K562 (cell line): ENCODE results near the gene GNAZ. TPM values are rescaled to one million over a fixed set of nuclear protein-coding genes. Genes with fewer than 3 reads are reported as not detected.

Source experiments
- ATAC-seq: fragments of 200-7000 bp; cut with Tn5 transposase; 3 replicates; pipeline ENCODE4 v1.9.1; 2020; ENCODE audit warnings: moderate library complexity
- BruUV-seq: library from RNA; stranded (reverse); fragments of 400-500 nt; replicated peaks from 2 replicates; lab custom pipeline; 2021; lab: Mats Ljungman, UMichigan
- CTCF ChIA-PET: fragments of 300-600 bp; formaldehyde crosslinking; extraction: SDS; loops from one replicate; lab custom pipeline; 2021; ENCODE audit warnings: low intra/inter-chr PET ratio; lab: Yijun Ruan, JAX
- POLR2A ChIA-PET: fragments of 300-600, 350-650 bp; sonication (Branson Sonifier 250); formaldehyde crosslinking; extraction: SDS; loops from one replicate; lab custom pipeline; 2021; ENCODE audit warnings: antibody characterized with exemption, inconsistent platforms; lab: Yijun Ruan, JAX
- DNase-seq, 4 experiments: peaks; one replicate each; pipeline versions ENCODE4 v3.0.0 to v3.0.0-alpha.2; 2011 to 2018; ENCODE audit warnings: low spot score in 3 of 4, mixed read lengths in 3 of 4; ENCODE audit errors: extremely low read depth in 1 of 4
- FAIRE-seq: peaks from 2 replicates; lab custom pipeline; 2011; peaks lifted over from hg19 to GRCh38; lab: Jason Lieb, UNC
- H2AFZ ChIP-seq: 2 replicates; pipeline ENCODE4 v1.6.0; 2011; ENCODE audit warnings: low read depth, low read length, control low read depth, inconsistent platforms
- H3K27ac ChIP-seq: fragments of 200-600 bp; 3 replicates; pipeline ENCODE4 v1.8.0; 2011; ENCODE audit warnings: low read depth, mild to moderate bottlenecking, control low read depth, inconsistent platforms, low read length, moderate library complexity, mixed read lengths; ENCODE audit errors: extremely low read depth
- H3K27me3 ChIP-seq, 2 experiments: fragments of 300-600 bp in 1 of 2; 2 replicates in 1 of 2; 3 replicates in 1 of 2; pipeline versions ENCODE4 v1.6.0 to v1.8.0; 2011; ENCODE audit warnings: inconsistent platforms in 2 of 2, low read length in 2 of 2, mild to moderate bottlenecking in 1 of 2, mixed read lengths in 1 of 2, moderate library complexity in 1 of 2; ENCODE audit not compliant: control insufficient read depth in 2 of 2, insufficient read depth in 2 of 2
- H3K36me3 ChIP-seq: fragments of 300-600 bp; 3 replicates; pipeline ENCODE4 v1.8.0; 2011; ENCODE audit warnings: mild to moderate bottlenecking, low read length, inconsistent platforms; ENCODE audit not compliant: control insufficient read depth, insufficient read depth
- H3K4me1 ChIP-seq, 2 experiments: fragments of 200-600 bp in 1 of 2; replicated peaks in 1 of 2; 2 replicates in 1 of 2; 3 replicates in 1 of 2; pipeline versions ENCODE4 v1.5.1 to v1.8.0; 2011; ENCODE audit warnings: inconsistent platforms in 2 of 2, low read length in 2 of 2, mild to moderate bottlenecking in 1 of 2, mixed read lengths in 1 of 2, moderate library complexity in 1 of 2; ENCODE audit not compliant: control insufficient read depth in 2 of 2, insufficient read depth in 2 of 2
- H3K4me2 ChIP-seq: 2 replicates; pipeline ENCODE4 v1.6.1; 2011; ENCODE audit warnings: low read length, control low read depth, inconsistent platforms, mixed read lengths; ENCODE audit not compliant: insufficient read depth
- H3K4me3 ChIP-seq: fragments of 200-600 bp; sonication (generic), shearing (Covaris generic); 2 replicates; pipeline ENCODE4 v1.5.1; 2016; ENCODE audit warnings: control low read depth, inconsistent platforms
- H3K79me2 ChIP-seq: fragments of 200-600 bp; 3 replicates; pipeline ENCODE4 v1.8.0; 2011; ENCODE audit warnings: low read length, inconsistent platforms; ENCODE audit not compliant: control insufficient read depth, insufficient read depth
- H3K9ac ChIP-seq, 2 experiments: 2 replicates each; pipeline versions ENCODE4 v1.6.0 to v1.6.1; 2011; ENCODE audit warnings: low read depth in 2 of 2, low read length in 2 of 2, control low read depth in 1 of 2, inconsistent platforms in 1 of 2, mild to moderate bottlenecking in 1 of 2, mixed read lengths in 1 of 2; ENCODE audit not compliant: insufficient read depth in 1 of 2
- H3K9me1 ChIP-seq: one replicate; pipeline ENCODE4 v1.6.0; 2011; ENCODE audit warnings: inconsistent platforms, mild to moderate bottlenecking, low read length, moderate library complexity; ENCODE audit not compliant: control insufficient read depth, insufficient read depth
- H3K9me3 ChIP-seq: replicated peaks from 2 replicates; pipeline ENCODE4 v1.5.1; 2011; ENCODE audit warnings: low read depth, low read length, inconsistent platforms; ENCODE audit not compliant: control insufficient read depth, insufficient read depth
- H4K20me1 ChIP-seq: replicated peaks from 2 replicates; pipeline ENCODE4 v1.6.1; 2011; ENCODE audit warnings: low read length, inconsistent platforms, mixed read lengths; ENCODE audit not compliant: control insufficient read depth, insufficient read depth
- CHD2 ChIP-seq: IDR thresholded peaks from 2 replicates; pipeline ENCODE4 v1.6.1; 2011; ENCODE audit warnings: low read depth, low read length
- GABPA ChIP-seq: fragments of 200-800 bp; sonication (Bioruptor generic); conservative IDR thresholded peaks from 2 replicates; pipeline ENCODE4 v1.6.1; 2016; ENCODE audit warnings: low read depth, missing genetic modification characterization, missing compliant biosample characterization
- HCFC1 ChIP-seq: IDR thresholded peaks from 2 replicates; pipeline ENCODE4 v1.6.1; 2012; ENCODE audit warnings: low read depth, low read length, improper control_type of control experiment
- JUN ChIP-seq, 2 experiments: sonication (generic) in 1 of 2; formaldehyde crosslinking in 1 of 2; IDR thresholded peaks; 2 replicates each; pipeline versions ENCODE4 v1.6.1 to v1.8.0; 2012 to 2022; ENCODE audit warnings: borderline replicate concordance in 2 of 2, mild to moderate bottlenecking in 2 of 2, improper control_type of control experiment in 1 of 2, low read depth in 1 of 2, low read length in 1 of 2, missing genetic modification reagents in 1 of 2
- MED1 ChIP-seq: sonication (generic); formaldehyde crosslinking; IDR thresholded peaks from 2 replicates; pipeline ENCODE4 v1.8.1; 2023; ENCODE audit warnings: missing genetic modification reagents, borderline replicate concordance
- MYC ChIP-seq, 2 experiments: fragments of 250-450 bp in 1 of 2; sonication (Bioruptor Pico) in 1 of 2; IDR thresholded peaks; 2 replicates each; pipeline versions ENCODE4 v1.5.1 to v1.6.1; 2012 to 2021; ENCODE audit warnings: low read depth in 2 of 2, borderline replicate concordance in 1 of 2, improper control_type of control experiment in 1 of 2, low read length in 1 of 2, mild to moderate bottlenecking in 1 of 2, moderate library complexity in 1 of 2
- WGBS: fragments of 100-300 bp; shearing (Covaris generic); methylation state at CpG from one replicate; pipeline ENCODE4 v1.1.6; 2016; ENCODE audit warnings: low coverage, mixed read lengths; ENCODE audit not compliant: insufficient coverage; ENCODE audit errors: missing lambda C conversion rate; 5-methylcytosine and 5-hydroxymethylcytosine counted together
- in situ Hi-C: fragments of 300-500 bp; cut with MboI; formaldehyde crosslinking; loops from 4 replicates; pipeline ENCODE4 v1.15.0; 2018; ENCODE audit warnings: inconsistent platforms, mixed read lengths
- intact Hi-C: fragments of 100-400 bp; cut with micrococcal nuclease; formaldehyde crosslinking; loops from 2 replicates; pipeline ENCODE4 v1.14.2; 2022
- polyA plus RNA-seq, 8 experiments: library from polyadenylated mRNA; depleted of rRNA in 4 of 8; stranded (reverse) in 5 of 8; unstranded in 3 of 8; fragments of >200 nt; fragmentation: Nextera tagmentation in 2 of 8; fragmentation: Illumina TruSeq in 1 of 8; extraction: Ambion mirVana in 2 of 8; extraction: Trizol in 1 of 8; gene quantifications; 2 replicates each; pipeline versions ENCODE4 v1.2.1 to v1.2.3, GENCODE V29; 2011 to 2014; ENCODE audit warnings: inconsistent platforms in 1 of 8, missing spikeins in 1 of 8
- total RNA-seq, 7 experiments: library from RNA; depleted of rRNA in 6 of 7; stranded (reverse); fragments of >200 nt in 6 of 7; fragmentation: Illumina TruSeq in 2 of 7; extraction: Trizol in 2 of 7; gene quantifications; 2 replicates each; pipeline versions ENCODE4 v1.2.1 to v1.2.3, GENCODE V29; 2011 to 2021; ENCODE audit warnings: low replicate concordance in 1 of 7
- TF ChIP-seq, protein P1 (sequence below): sonication (generic); formaldehyde crosslinking; IDR thresholded peaks from 2 replicates; pipeline ENCODE4 v1.8.1; 2023; ENCODE audit warnings: mild to moderate bottlenecking, missing genetic modification reagents
- TF ChIP-seq, protein P2 (sequence below): sonication (generic); formaldehyde crosslinking; IDR thresholded peaks from 2 replicates; pipeline ENCODE4 v1.8.1; 2023; ENCODE audit warnings: mild to moderate bottlenecking, missing genetic modification reagents, moderate library complexity
- TF ChIP-seq, protein P3 (sequence below), 2 experiments: fragments of 450-650 bp in 1 of 2; sonication (generic) in 1 of 2; formaldehyde crosslinking; conservative IDR thresholded peaks; 2 replicates each; pipeline versions ENCODE4 v1.4.0 to v1.8.1; 2020 to 2022; ENCODE audit warnings: mild to moderate bottlenecking in 1 of 2, missing genetic modification reagents in 1 of 2
- TF ChIP-seq, protein P4 (sequence below), 2 experiments: fragments of 450-650 bp in 1 of 2; sonication (generic) in 1 of 2; formaldehyde crosslinking in 1 of 2; IDR thresholded peaks in 1 of 2; conservative IDR thresholded peaks in 1 of 2; 2 replicates each; pipeline versions ENCODE4 v1.6.1 to v1.8.1; 2016 to 2023; ENCODE audit warnings: mild to moderate bottlenecking in 2 of 2, moderate library complexity in 2 of 2, inconsistent platforms in 1 of 2, missing genetic modification reagents in 1 of 2

GNAZ gene
- total and polyA plus RNA-seq, 9 of the 15 experiments (the other 6 are each of a cell fraction or from before 2014, with no cell fraction given) = 0.04 to 0.22 (median 0.13) TPM; not detected in 3

DNA sequence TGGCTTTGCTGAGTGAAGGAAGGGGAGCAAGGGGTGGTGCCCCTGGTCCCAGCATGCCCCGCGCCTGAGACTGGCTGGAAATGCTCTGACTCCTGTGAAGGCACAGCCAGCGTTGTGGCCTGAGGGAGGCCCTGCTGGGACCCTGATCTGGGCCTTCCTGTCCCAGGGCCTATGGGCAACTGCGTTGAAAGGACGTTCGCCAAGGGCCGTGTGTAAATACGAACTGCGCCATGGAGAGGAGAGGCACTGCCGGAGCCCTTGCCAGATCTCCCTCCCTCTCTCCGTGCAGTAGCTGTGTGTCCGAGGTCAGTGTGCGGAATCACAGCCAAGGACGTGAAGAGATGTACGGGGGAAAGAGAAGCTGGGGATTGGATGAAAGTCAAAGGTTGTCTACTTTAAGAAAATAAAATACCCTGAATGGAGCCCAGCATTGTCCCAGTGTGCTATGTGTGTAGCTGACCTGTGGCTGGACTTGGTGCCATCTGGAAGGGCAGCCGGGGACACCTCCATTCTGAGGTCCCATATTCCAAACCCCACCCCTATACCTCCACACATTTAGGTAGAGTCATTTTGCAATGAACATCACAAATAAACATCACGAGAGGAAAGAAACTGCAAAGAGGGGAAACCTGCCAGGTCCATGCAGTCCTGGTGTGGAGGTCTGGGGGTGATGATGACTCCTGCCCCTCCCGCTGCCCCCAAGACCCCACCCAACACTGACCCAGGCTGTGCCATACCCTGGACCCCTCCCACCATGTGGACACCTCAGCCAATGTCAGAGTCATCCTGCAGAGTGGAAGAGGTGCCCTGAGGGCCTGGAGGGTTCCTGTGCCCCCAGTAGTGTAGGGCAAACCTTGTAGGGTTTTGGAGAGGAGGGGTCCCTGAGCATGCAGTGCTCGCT lies 54.5 kb downstream of the GNAZ start:
- ChIA-PET CTCF (interaction anchor here (0.6 to 12.0 kb wide), 5 partner anchors 7 to 338 kb away, joined by 3 to 549 read pairs (median 4); no protein-coding TSS in a partner anchor), POLR2A (interaction anchor here (0.7 to 19.0 kb wide), 10 partner anchors 7 to 276 kb away, joined by 3 to 414 read pairs (median 5); partner anchors contain the start of gene RAB36)
- H3K9ac ChIP-seq = peak overlapping the region in 1 of 2 experiments; percentile 42; a peak in 2 of 4 replicates
- H4K20me1 ChIP-seq = peaks cover 79% of the 10 kb centered on the region
- intact Hi-C loops = loop anchor here (5.0 to 10.0 kb wide), 2 partner anchors 403 to 660 kb away; no protein-coding TSS in a partner anchor
- H3K9me3 ChIP-seq = no peaks in the 10 kb centered on the region
- no peak overlapping the region for H3K4me3 ChIP-seq
- ATAC-seq (peak; percentile 8; the same call in 1 of the 3 replicates), FAIRE-seq (no peak), DNase-seq (peak in 3 of 4 experiments; percentile 59 to 65 (median 60))
- 5% methylated on average over 19 of the region's 19 CpGs for WGBS
- no peaks in the 10 kb centered on the region for H3K79me2 ChIP-seq
- peak overlapping the region; percentile 35 for H2AFZ ChIP-seq
- peaks cover 20% of the 10 kb centered on the region for H3K9me1 ChIP-seq
- H3K4me2 ChIP-seq = peak overlapping the region; percentile 4; the same call in 1 of the 2 replicates
- in situ Hi-C loops = loop anchor here (5.0 kb wide), 2 partner anchors 158 to 278 kb away; no protein-coding TSS in a partner anchor
- no TSS peak for BruUV-seq
- H3K27ac ChIP-seq = no peak overlapping the region
- H3K4me1 ChIP-seq = peaks cover 3 to 13% of the 10 kb centered on the region in 2 experiments; a peak in 4 of 5 replicates
- H3K27me3 ChIP-seq = peaks cover 53 to 89% of the 10 kb centered on the region in 2 experiments
- no peaks in the 10 kb centered on the region for H3K36me3 ChIP-seq
- TF ChIP-seq JUN (IDR thresholded peaks at IDR 0.05; ENCODE audit: borderline replicate concordance, low read depth, low read length) (peak; percentile 28; the same call in 1 of the 2 replicates), JUN (CRISPR knock-in tag; IDR thresholded peaks at IDR 0.05; ENCODE audit: borderline replicate concordance) (no peak), GABPA (tag) (no peak), MED1 (no peak), HCFC1 (0 out of 2 replicates have a peak, but pooled peaks have one; percentile 17), CHD2 (peak; percentile 14; the same call in 1 of the 2 replicates), MYC (IDR thresholded peaks at IDR 0.05; ENCODE audit: low read depth, low read length) (0 out of 2 replicates have a peak, but pooled peaks have one; percentile 8), MYC (CRISPR knock-in tag; IDR thresholded peaks at IDR 0.05; ENCODE audit: borderline replicate concordance, low read depth) (no peak)
- TF ChIP-seq, protein P1, sequence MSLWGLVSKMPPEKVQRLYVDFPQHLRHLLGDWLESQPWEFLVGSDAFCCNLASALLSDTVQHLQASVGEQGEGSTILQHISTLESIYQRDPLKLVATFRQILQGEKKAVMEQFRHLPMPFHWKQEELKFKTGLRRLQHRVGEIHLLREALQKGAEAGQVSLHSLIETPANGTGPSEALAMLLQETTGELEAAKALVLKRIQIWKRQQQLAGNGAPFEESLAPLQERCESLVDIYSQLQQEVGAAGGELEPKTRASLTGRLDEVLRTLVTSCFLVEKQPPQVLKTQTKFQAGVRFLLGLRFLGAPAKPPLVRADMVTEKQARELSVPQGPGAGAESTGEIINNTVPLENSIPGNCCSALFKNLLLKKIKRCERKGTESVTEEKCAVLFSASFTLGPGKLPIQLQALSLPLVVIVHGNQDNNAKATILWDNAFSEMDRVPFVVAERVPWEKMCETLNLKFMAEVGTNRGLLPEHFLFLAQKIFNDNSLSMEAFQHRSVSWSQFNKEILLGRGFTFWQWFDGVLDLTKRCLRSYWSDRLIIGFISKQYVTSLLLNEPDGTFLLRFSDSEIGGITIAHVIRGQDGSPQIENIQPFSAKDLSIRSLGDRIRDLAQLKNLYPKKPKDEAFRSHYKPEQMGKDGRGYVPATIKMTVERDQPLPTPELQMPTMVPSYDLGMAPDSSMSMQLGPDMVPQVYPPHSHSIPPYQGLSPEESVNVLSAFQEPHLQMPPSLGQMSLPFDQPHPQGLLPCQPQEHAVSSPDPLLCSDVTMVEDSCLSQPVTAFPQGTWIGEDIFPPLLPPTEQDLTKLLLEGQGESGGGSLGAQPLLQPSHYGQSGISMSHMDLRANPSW (CRISPR knock-in tag) = peak; percentile 96
- TF ChIP-seq, protein P2, sequence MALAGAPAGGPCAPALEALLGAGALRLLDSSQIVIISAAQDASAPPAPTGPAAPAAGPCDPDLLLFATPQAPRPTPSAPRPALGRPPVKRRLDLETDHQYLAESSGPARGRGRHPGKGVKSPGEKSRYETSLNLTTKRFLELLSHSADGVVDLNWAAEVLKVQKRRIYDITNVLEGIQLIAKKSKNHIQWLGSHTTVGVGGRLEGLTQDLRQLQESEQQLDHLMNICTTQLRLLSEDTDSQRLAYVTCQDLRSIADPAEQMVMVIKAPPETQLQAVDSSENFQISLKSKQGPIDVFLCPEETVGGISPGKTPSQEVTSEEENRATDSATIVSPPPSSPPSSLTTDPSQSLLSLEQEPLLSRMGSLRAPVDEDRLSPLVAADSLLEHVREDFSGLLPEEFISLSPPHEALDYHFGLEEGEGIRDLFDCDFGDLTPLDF (CRISPR knock-in tag) = peak; percentile 58; the same call in 1 of the 2 replicates
- TF ChIP-seq, protein P3, sequence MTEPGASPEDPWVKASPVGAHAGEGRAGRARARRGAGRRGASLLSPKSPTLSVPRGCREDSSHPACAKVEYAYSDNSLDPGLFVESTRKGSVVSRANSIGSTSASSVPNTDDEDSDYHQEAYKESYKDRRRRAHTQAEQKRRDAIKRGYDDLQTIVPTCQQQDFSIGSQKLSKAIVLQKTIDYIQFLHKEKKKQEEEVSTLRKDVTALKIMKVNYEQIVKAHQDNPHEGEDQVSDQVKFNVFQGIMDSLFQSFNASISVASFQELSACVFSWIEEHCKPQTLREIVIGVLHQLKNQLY (CRISPR knock-in tag; conservative IDR thresholded peaks at IDR 0.05) = peak in 1 of 2 experiments; percentile 87; a peak in 1 of 4 replicates
- TF ChIP-seq, protein P4, sequence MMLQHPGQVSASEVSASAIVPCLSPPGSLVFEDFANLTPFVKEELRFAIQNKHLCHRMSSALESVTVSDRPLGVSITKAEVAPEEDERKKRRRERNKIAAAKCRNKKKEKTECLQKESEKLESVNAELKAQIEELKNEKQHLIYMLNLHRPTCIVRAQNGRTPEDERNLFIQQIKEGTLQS (IDR thresholded peaks at IDR 0.05) = no peak
- TF ChIP-seq, protein P4 (CRISPR knock-in tag; conservative IDR thresholded peaks at IDR 0.05) = peak; percentile 27; the same call in 1 of the 2 replicates
